ENCODE measurements around the gene ZNF891.

ZNF891 gene

GRCh38 chr12:133130038-133130807 lies at the start of gene ZNF891, which contains the start of gene ZNF10:
TSS of gene ZNF891 (minus strand) at chr12:133130274. CDS start at chr12:133121918, 8,356 bp downstream.
TSS of gene ZNF10 (plus strand) at chr12:133130627. CDS start at chr12:133144493, 13,866 bp downstream.
- DNase-seq: peak; percentile 62

DNA sequence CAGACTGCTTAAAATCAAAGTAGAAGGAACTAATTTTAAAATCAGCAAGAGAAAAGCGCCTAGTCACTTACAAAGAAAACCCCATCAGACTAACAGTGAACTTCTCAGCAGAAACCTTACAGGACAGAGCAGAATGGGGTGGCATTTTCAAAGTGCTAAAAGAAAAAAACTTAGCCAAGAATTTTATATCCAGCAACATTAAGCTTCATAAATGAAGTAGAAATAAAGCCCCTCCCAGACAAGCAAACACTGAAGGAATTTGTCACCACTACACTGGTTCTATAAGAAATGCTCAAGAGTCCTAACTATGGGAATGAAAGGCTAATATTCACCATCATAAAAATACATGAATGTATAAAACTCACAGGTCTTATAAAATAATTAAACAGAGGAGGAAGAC lies 44.8 kb upstream of the ZNF891 start:
- DNase-seq: no peak

GRCh38 chr12:133172491-133172890 lies 42.4 kb upstream of the ZNF891 start:
- DNase-seq: no peak

DNA sequence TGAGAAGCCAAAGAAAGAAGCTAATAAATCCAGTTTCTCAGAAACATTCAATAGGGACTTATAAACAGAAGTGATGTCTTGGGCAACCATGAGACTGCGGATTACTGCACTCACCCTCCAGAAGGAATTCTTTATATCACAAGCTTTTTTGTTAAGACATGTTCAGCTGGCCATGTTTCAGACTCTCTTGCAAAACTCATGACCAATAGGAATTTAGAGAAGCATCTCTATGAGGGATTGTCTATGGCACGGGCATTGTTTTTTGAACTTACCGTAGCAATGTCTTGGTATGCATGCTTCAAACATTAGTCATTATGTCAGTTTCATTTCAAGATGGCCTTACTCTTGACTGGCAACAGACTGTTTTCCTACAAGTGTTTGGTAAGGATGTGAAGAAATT lies 35.7 kb upstream of the ZNF891 start:
- DNase-seq: no peak

- DNase-seq: no peak
Observed at GRCh38 chr12:133156125-133156690, 26.1 kb upstream of the ZNF891 start.

GRCh38 chr12:133145981-133146380 lies 15.9 kb upstream of the ZNF891 start:
- no peak for DNase-seq

- no peak for DNase-seq
Observed at GRCh38 chr12:133135747-133136146, 5.7 kb upstream of the ZNF891 start.

DNA sequence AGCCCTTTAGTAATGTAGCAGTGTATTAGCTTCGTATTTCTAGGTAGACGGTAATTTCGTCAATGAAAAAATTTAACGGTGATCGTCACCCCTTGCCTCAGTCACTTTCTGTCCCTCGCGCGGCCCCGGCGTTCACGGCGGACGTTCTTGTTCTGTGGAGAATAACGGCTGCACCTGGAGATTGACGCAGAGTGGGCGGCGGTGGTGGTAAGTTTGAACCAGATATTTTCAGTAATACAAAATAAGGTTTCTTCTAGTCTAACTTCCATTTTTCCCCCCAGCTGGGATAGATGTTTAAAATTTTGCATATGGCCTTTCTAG lies 694 bp upstream of the ZNF891 start:
- no peak for DNase-seq

DNA sequence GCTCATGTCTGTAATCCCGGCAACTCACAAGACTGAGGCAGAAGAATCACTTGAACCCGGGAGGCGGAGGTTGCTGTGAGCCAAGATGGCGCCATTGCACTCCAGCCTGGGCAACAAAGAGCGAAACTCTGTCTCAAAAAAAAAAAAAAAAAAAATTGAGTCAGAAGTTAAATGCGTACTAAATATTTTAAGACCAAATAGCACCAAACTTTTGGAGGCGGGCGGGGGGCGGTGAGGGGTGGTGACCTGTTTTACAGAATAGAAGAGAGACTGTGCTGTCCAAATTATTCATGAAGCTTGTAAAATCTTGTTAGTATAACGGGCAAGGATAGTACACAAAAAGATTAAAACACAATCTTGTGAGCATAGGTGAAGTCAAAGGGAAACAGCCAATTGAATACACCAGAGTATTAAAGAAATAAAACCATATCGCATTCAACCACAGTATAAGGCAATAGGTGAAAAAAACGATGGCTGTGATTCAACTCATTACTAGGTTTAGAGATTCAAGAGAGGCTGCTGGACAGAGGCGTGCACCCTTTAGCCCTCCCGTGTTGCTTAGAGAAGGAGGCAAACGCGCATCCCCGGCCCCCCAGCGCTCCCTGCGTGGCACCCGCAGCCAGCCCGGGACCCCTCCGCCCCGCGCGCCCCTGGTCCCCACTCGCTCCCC lies 571 bp downstream of the ZNF891 start:
- no peak for DNase-seq

DNA sequence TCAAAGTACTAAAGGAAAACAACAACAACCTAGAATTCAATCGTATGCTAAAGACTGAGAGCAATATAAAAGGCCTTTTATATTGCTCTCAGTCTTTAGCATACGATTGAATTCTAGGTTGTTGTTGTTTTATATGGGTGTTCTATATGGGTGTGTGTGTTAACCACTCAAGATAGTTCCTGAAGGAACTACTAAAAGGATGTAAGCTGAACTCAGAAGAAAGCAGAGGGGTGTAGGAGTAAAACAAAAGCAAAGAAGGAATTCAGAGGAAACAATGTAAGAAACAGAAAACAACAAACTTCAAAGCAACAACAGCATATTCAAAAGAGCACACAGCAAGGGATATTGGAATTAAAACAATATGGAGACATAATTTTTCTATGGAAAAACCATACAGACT lies 5.4 kb downstream of the ZNF891 start:
- DNase-seq: no peak

DNA sequence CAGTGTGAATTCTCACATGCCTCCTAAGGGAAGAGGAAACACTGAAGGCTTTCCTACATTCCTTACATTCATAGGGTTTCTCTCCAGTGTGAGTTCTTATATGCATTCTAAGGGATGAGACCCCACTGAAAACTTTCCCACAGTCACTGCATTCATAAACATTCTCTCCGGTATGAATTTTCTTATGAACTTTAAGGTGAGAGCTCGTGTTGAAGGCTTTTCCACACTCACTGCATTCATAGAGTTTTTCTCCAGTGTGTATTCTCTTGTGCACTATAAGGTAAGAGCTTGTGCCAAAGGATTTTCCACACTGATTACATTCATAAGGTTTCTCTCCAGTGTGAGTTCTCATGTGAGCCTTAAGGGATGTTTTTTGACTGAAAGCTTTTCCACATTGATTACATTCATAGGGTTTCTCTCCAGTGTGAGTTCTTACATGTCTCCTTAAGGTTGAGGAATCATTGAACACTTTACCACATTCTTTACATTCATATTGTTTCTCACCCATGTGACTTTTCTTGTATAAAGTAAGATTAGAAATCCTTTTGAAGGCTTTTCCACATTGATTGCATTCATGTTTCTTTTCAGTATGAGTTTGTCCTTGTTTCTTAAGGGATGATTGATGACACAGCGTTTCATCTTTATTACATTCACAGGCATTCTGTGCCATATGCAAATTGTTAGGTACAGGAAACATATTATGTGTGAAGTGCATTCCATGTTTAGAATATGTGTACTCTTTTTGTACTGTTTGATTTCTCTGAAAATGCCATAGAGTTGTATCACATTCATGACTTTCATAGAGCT lies 9.5 kb downstream of the ZNF891 start:
- no peak for DNase-seq

DNA sequence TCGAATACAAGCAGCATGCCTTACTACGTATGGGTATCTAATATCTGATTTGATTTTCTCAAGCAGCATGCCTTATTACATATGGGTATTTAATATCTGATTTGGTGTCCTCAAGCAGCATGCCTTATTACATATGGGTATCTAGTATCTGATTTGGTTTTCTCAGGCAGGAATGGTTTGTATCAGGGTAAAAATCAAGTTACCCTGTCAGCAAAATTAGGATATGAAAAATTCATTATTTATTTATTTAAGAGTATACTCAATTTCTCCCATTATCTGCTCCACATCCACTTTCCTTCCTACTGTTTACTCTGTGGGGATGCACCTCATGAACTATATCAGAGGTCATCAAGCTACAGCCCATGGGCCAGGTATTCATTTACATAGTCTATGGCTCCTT lies 21.9 kb downstream of the ZNF891 start:
- DNase-seq: no peak

- DNase-seq: no peak
Observed at GRCh38 chr12:133107121-133107520, 23.0 kb downstream of the ZNF891 start.

GRCh38 chr12:133106253-133106652 lies 23.8 kb downstream of the ZNF891 start:
- no peak for DNase-seq

DNA sequence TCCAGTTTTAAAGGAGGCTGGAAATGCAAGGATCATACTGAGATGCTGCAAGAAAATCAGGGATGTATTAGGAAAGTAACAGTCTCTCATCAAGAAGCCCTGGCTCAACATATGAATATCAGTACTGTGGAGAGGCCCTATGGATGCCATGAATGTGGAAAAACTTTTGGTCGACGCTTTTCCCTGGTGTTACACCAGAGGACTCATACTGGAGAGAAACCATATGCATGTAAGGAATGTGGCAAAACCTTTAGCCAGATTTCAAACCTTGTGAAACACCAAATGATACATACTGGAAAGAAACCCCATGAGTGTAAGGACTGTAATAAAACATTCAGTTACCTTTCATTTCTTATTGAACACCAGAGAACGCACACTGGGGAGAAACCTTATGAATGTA lies 24.5 kb downstream of the ZNF891 start:
- DNase-seq: no peak

DNA sequence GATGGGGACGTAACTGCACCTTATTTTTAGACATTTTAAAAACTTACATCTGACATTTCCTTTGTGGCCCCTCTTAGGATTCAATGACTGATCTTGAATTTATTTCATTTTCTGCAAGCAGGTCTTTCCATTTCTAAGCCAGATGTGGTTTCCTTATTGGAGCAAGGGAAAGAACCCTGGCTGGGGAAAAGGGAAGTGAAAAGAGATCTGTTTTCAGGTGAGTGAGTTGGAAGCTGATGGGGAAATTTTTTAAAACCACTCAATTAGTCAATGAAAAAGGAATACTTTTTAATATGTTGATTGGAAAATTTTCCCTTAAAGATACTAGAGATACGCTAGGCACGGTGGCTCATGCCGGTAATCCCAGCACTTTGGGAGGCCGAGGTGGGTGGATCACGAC lies 46.7 kb downstream of the ZNF891 start:
- DNase-seq: no peak

DNA sequence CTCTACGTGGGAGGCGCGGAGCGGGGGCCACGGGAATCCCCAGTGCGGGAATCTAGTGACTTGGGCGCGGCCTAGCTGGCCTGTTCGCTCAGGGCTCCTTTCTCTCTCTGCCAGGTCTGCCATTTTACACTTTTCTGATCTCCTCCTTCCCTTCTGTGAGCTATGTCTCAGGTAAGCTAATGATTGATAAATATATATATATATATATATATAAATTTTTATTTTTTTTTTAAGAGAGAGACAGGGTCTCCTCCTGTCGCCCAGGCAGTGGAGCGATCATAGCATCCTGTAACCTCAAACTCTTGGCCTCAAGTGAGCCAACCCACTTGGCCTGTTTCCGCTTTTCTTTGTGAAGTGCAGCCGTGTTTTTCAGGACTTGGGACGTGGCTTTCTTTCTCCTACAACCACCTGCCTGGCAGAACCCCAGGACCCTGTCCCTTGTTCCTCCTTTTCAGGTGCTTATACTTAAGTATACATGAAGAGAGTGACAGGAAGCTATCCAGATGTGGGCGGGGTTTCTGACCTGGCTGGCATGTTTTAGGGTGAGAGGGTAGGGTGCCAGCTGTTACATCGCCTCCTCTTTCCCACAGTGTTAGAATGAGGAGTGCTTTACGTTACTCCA lies 48.8 kb downstream of the ZNF891 start:
- DNase-seq: peak; percentile 51

DNA sequence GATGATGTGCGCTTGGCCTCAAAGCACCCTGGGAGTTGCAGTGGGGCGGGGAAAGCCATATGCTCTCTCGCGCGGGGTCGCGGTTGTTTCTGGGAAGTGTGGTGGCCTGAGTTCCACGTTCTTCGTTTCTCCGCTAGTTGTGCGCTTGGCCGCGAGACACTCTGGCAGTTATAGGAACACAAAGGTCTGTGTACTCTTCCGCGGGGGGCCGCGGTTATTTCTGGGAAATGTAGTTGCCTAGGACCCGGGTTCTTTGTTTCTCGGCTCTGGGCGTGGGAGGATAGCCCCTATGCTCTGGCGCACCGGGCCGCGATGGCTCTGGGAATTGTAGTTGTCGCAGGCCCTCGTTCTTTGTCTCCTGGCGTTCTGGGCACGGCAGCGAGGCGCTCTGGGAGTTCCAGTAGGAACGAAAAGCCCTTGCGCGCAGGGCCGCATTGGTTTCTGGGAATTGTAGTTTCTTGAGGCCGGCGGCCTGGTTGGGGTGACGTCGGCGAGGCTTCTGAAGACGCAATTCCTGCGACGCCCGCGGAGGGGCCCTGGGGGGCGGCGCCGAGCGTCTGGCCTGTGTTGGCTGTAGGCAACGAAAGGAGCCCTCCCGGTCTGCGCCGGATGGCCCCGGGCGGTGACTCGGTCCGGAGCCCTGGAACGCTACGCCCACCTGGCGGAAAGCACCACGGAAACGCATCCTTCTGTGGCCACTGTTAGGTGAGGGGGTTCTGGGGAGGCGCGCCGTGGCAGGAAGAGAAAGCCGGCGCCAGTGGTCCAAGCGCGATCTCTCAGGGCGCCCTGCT lies 49.5 kb downstream of the ZNF891 start, which contains the start of gene ZNF140:
Gene ZNF140 (plus strand): TSS at position 556 of the 791 bp plus-strand sequence. CDS start 398 bp downstream, outside the sequence.
- peak; percentile 98 for DNase-seq

DNA sequence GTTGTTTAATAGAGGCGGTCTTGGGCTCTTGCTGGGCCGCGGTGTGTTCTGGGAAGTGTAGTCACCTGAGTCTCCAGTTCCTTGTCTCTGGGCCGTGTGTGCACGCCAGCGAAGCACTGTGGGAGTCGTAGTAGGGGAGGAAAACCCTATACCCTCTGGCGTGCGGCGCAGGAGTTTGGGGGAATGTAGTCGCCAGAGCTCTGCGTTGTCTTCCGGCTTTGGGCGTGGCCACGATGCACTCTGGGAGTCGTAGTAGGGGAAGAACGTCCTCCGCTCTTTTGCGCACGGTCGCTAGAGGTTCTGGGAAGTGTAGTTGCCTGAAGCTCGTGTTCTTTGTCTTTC lies 50.1 kb downstream of the ZNF891 start:
- peak; percentile 99 for DNase-seq

GRCh38 chr12:133073836-133074235 lies 56.2 kb downstream of the ZNF891 start:
- DNase-seq: no peak

DNA sequence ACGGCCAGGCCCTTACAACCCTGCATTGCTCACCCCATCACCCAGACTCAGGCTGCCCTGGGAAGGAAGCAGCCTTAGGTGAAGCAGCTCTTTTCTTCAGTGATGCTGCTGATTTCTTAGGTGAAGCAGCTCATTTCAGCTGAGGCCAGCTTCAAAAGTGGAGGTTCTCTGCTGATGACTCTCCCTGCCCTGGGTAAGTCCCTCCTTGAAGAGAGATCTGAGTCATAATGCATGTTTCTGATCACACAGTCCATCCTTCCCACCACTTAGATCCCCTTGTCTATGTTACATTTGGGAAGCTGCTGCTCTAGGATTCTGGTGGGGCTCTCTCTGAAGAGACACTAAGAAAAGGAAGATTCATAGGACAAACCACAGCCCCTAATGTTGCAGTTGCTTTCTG lies 66.5 kb downstream of the ZNF891 start:
- no peak for DNase-seq

DNA sequence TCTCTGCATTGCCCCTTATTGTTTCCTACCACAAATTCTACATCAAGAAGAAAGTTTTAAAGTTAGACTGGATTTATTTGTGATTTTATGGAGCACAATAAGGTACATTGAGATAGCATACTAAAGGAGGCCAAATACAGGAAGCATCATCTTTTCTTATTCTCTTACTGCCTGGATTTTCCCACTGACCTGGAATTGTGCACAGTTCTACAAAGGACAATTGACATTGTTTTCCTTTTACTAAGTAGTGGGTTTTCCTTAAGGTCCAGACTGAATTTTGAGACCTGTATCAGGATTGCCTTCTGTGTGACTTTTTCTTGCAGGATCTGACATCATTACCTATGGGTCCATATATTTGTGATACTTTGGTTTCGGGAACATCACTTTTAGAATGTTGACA lies 68.1 kb downstream of the ZNF891 start:
- DNase-seq: no peak
